ENCODE measurements around the gene GRK5. TPM values are rescaled to one million over a fixed set of nuclear protein-coding genes. Genes with fewer than 3 reads are reported as not detected.

GRK5 gene
- total RNA-seq, 1 experiment from 2014 or later, result 29.0 TPM

DNA sequence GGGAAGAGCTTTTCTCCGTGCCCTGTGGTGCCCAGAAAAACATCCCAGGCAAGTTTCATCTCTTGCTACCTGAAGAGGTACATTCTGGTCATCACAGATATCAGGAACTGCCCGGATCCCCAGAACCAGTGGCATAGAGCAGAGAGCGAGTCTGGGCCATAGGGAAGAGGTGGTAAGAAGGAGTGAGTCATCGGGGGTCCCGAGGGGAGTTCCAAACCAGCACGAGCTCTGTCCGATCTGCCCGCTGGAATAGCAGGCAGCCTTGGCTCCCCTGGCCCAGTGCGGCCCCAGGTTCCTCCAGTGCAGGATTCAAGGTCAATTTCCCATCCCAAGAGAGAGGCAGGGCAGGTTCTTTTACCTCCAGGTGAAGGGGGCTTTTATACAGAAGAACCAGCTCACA is 210.5 kb downstream of the GRK5 start:
- no TSS peak for BruUV-seq (replicated peaks)
- ATAC-seq, result no peak
- DNase-seq (ENCODE audit: low read depth, low spot score), result no peak
- TF ChIP-seq, protein P1, sequence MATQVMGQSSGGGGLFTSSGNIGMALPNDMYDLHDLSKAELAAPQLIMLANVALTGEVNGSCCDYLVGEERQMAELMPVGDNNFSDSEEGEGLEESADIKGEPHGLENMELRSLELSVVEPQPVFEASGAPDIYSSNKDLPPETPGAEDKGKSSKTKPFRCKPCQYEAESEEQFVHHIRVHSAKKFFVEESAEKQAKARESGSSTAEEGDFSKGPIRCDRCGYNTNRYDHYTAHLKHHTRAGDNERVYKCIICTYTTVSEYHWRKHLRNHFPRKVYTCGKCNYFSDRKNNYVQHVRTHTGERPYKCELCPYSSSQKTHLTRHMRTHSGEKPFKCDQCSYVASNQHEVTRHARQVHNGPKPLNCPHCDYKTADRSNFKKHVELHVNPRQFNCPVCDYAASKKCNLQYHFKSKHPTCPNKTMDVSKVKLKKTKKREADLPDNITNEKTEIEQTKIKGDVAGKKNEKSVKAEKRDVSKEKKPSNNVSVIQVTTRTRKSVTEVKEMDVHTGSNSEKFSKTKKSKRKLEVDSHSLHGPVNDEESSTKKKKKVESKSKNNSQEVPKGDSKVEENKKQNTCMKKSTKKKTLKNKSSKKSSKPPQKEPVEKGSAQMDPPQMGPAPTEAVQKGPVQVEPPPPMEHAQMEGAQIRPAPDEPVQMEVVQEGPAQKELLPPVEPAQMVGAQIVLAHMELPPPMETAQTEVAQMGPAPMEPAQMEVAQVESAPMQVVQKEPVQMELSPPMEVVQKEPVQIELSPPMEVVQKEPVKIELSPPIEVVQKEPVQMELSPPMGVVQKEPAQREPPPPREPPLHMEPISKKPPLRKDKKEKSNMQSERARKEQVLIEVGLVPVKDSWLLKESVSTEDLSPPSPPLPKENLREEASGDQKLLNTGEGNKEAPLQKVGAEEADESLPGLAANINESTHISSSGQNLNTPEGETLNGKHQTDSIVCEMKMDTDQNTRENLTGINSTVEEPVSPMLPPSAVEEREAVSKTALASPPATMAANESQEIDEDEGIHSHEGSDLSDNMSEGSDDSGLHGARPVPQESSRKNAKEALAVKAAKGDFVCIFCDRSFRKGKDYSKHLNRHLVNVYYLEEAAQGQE (IDR thresholded peaks at IDR 0.05; ENCODE audit: insufficient read depth in 1 of 2, low read depth in 2 of 2, low read length in 1 of 2), result no peak
- in situ Hi-C loops (cut with HindIII; ENCODE audit: low pct_unique_long_range_greater_than_20kb, low sequenced_read_pairs), result no loop called here
- H3K27ac ChIP-seq (ENCODE audit: low read length), result no peak overlapping the region
- ChIA-PET CTCF (interaction anchor here (0.6 to 3.2 kb wide), 3 partner anchors 166 to 218 kb away, joined by 3 to 11 read pairs (median 5); no protein-coding TSS in a partner anchor), POLR2A (interaction anchor here (0.6 kb wide), 1 partner anchor 209 kb away, joined by 3 read pairs; no protein-coding TSS in a partner anchor)
- H3K27me3 ChIP-seq (ENCODE audit: control insufficient read depth, insufficient read depth, low read length), result no peaks in the 10 kb centered on the region
- no peak overlapping the region for H3K4me3 ChIP-seq (ENCODE audit: low read depth in 2 of 2, low read length in 2 of 2)
- 0 out of 2 replicates have a peak, but pooled peaks cover 3% of the 10 kb centered on the region for H3K4me1 ChIP-seq (ENCODE audit: control insufficient read depth, insufficient read depth, low read length)
- intact Hi-C loops (cut with micrococcal nuclease; ENCODE audit: unreplicated experiment), result loop anchor here (2.0 to 10.0 kb wide), 3 partner anchors 113 to 219 kb away; partner anchors contain the start of gene GRK5
- H3K9me3 ChIP-seq (ENCODE audit: control insufficient read depth, insufficient read depth, low read depth, low read length), result no peaks in the 10 kb centered on the region
- no peaks in the 10 kb centered on the region for H3K36me3 ChIP-seq (ENCODE audit: control insufficient read depth, insufficient read depth, low read length)

GRCh38 chr10:119418362-119418761 is 211.0 kb downstream of the GRK5 start:
- Histone ChIP-seq H3K27ac (ENCODE audit: low read length) (no peak overlapping the region), H3K36me3 (ENCODE audit: control insufficient read depth, insufficient read depth, low read length) (no peaks in the 10 kb centered on the region), H3K9me3 (ENCODE audit: control insufficient read depth, insufficient read depth, low read depth, low read length) (no peaks in the 10 kb centered on the region), H3K4me1 (ENCODE audit: control insufficient read depth, insufficient read depth, low read length) (0 out of 2 replicates have a peak, but pooled peaks cover 3% of the 10 kb centered on the region), H3K4me3 (ENCODE audit: low read depth in 2 of 2, low read length in 2 of 2) (no peak overlapping the region), H3K27me3 (ENCODE audit: control insufficient read depth, insufficient read depth, low read length) (no peaks in the 10 kb centered on the region)
- in situ Hi-C loops (cut with HindIII; ENCODE audit: low pct_unique_long_range_greater_than_20kb, low sequenced_read_pairs) (no loop called here), intact Hi-C loops (cut with micrococcal nuclease; ENCODE audit: unreplicated experiment) (loop anchor here (10.0 kb wide), 1 partner anchor 114 kb away; no protein-coding TSS in a partner anchor)
- TF ChIP-seq CTCF (IDR thresholded peaks at IDR 0.05) (no peak), SIN3A (IDR thresholded peaks at IDR 0.05; ENCODE audit: borderline replicate concordance, insufficient read depth, low read depth, low read length) (no peak), TCF7L2 (IDR thresholded peaks at IDR 0.05; ENCODE audit: low read depth, low read length) (no peak), POLR2AphosphoS5 (IDR thresholded peaks at IDR 0.05; ENCODE audit: low read depth, low read length) (no peak)
- TF ChIP-seq, protein P1 (IDR thresholded peaks at IDR 0.05; ENCODE audit: insufficient read depth in 1 of 2, low read depth in 2 of 2, low read length in 1 of 2), result no peak
- DNase-seq (ENCODE audit: low read depth, low spot score) (no peak), ATAC-seq (no peak)
- ChIA-PET POLR2A (no interaction called here), CTCF (interaction anchor here (0.6 to 3.2 kb wide), 3 partner anchors 167 to 219 kb away, joined by 3 to 11 read pairs (median 5); no protein-coding TSS in a partner anchor)
- BruUV-seq (replicated peaks), result no TSS peak

Measured in Panc1 (cell line).